Type B pancreatic cell (in vitro differentiated cells): ENCODE measurements around the gene UBQLN1. TPM values are rescaled to one million over a fixed set of nuclear protein-coding genes. Genes with fewer than 3 reads are reported as not detected.

Experiments used
- DNase-seq: peaks from one replicate; pipeline ENCODE4 v3.0.0; 2021; ENCODE audit warnings: mixed read lengths; ENCODE audit not compliant: unreplicated experiment; ENCODE audit errors: extremely low spot score
- H3K27ac Mint-ChIP-seq: 2 replicates; pipeline ENCODE4 v1.8.0; 2021; ENCODE audit warnings: mild to moderate bottlenecking, mixed read lengths
- H3K27me3 Mint-ChIP-seq: 2 replicates; pipeline ENCODE4 v1.8.0; 2021; ENCODE audit warnings: mixed read lengths
- H3K36me3 Mint-ChIP-seq: 2 replicates; pipeline ENCODE4 v1.8.0; 2021; ENCODE audit warnings: mixed read lengths
- H3K4me1 Mint-ChIP-seq: one replicate; pipeline ENCODE4 v1.8.0; 2021; ENCODE audit warnings: mixed read lengths; ENCODE audit not compliant: unreplicated experiment
- H3K4me3 Mint-ChIP-seq: 2 replicates; pipeline ENCODE4 v1.8.0; 2021; ENCODE audit warnings: mild to moderate bottlenecking, mixed read lengths
- H3K9me3 Mint-ChIP-seq: 2 replicates; pipeline ENCODE4 v1.8.0; 2021; ENCODE audit warnings: mixed read lengths
- CTCF ChIP-seq: fragments of 200-600 bp; sonication (generic); conservative IDR thresholded peaks from 2 replicates; pipeline ENCODE4 v1.5.0; 2021; ENCODE audit warnings: antibody characterized with exemption, mild to moderate bottlenecking
- total RNA-seq: library from RNA; stranded (reverse); gene quantifications from 2 replicates; pipeline ENCODE4 v1.2.1, GENCODE V29; 2021; ENCODE audit warnings: low replicate concordance

UBQLN1 gene
- total RNA-seq, 1 donor from 2014 or later, result 93.0 TPM

GRCh38 chr9:83724436-83724835 lies 16.7 kb upstream of the UBQLN1 start:
- H3K4me3 Mint-ChIP-seq, result no peak overlapping the region
- H3K27ac Mint-ChIP-seq, result no peak overlapping the region
- H3K4me1 Mint-ChIP-seq, result no peaks in the 10 kb centered on the region
- DNase-seq, result no peak
- no peaks in the 10 kb centered on the region for H3K9me3 Mint-ChIP-seq
- no peak for TF ChIP-seq CTCF
- H3K36me3 Mint-ChIP-seq, result no peaks in the 10 kb centered on the region
- peaks cover 6% of the 10 kb centered on the region for H3K27me3 Mint-ChIP-seq

- DNase-seq, result no peak
- Mint-ChIP-seq H3K27me3 (peaks cover 6% of the 10 kb centered on the region), H3K27ac (no peak overlapping the region), H3K36me3 (no peaks in the 10 kb centered on the region), H3K9me3 (no peaks in the 10 kb centered on the region), H3K4me3 (no peak overlapping the region), H3K4me1 (no peaks in the 10 kb centered on the region)
- TF ChIP-seq CTCF, result no peak
Observed at GRCh38 chr9:83722726-83723495, 15.2 kb upstream of the UBQLN1 start.

GRCh38 chr9:83721509-83721908 lies 13.8 kb upstream of the UBQLN1 start:
- H3K4me3 Mint-ChIP-seq, result no peak overlapping the region
- no peaks in the 10 kb centered on the region for H3K4me1 Mint-ChIP-seq
- no peak for DNase-seq
- no peak overlapping the region for H3K27ac Mint-ChIP-seq
- H3K9me3 Mint-ChIP-seq, result no peaks in the 10 kb centered on the region
- no peaks in the 10 kb centered on the region for H3K36me3 Mint-ChIP-seq
- TF ChIP-seq CTCF, result no peak
- H3K27me3 Mint-ChIP-seq, result peaks cover 6% of the 10 kb centered on the region

GRCh38 chr9:83715794-83716193 lies 8.0 kb upstream of the UBQLN1 start:
- Mint-ChIP-seq H3K27ac (no peak overlapping the region), H3K4me3 (no peak overlapping the region), H3K36me3 (no peaks in the 10 kb centered on the region), H3K27me3 (peaks cover under 1% of the 10 kb centered on the region), H3K4me1 (no peaks in the 10 kb centered on the region), H3K9me3 (no peaks in the 10 kb centered on the region)
- no peak for TF ChIP-seq CTCF
- no peak for DNase-seq

GRCh38 chr9:83715221-83715620 lies 7.5 kb upstream of the UBQLN1 start:
- no peak for TF ChIP-seq CTCF
- Mint-ChIP-seq H3K36me3 (no peaks in the 10 kb centered on the region), H3K4me3 (no peak overlapping the region), H3K9me3 (no peaks in the 10 kb centered on the region), H3K4me1 (no peaks in the 10 kb centered on the region), H3K27me3 (no peaks in the 10 kb centered on the region), H3K27ac (no peak overlapping the region)
- no peak for DNase-seq
